Lower lobe of right lung (tissue), 2 donors: ENCODE results near the gene C1orf87. TPM values are rescaled to one million over a fixed set of nuclear protein-coding genes. Genes with fewer than 3 reads are reported as not detected.

Experiments used
- ATAC-seq, 2 donors: fragments of 200-7000 bp; cut with Tn5 transposase; one replicate each; pipeline ENCODE4 v1.9.1; 2020 to 2022; ENCODE audit warnings: mild to moderate bottlenecking in 2 of 2, moderate library complexity in 2 of 2
- DNase-seq: peaks from one replicate; pipeline ENCODE4 v3.0.0-alpha.2; 2020
- H3K27ac ChIP-seq: fragments of 200-600 bp; one replicate; pipeline ENCODE4 v1.8.0; 2022
- H3K27me3 ChIP-seq: fragments of 200-600 bp; one replicate; pipeline ENCODE4 v1.8.0; 2022; ENCODE audit warnings: low read depth
- H3K36me3 ChIP-seq: fragments of 200-600 bp; one replicate; pipeline ENCODE4 v1.8.0; 2022; ENCODE audit warnings: mild to moderate bottlenecking
- H3K4me1 ChIP-seq: fragments of 200-600 bp; one replicate; pipeline ENCODE4 v1.8.0; 2022
- H3K4me3 ChIP-seq: fragments of 200-600 bp; one replicate; pipeline ENCODE4 v1.8.0; 2022; ENCODE audit warnings: mild to moderate bottlenecking
- H3K9me3 ChIP-seq: fragments of 200-600 bp; one replicate; pipeline ENCODE4 v1.8.0; 2022
- intact Hi-C: fragments of 100-400 bp; cut with DNase I; formaldehyde crosslinking; loops from one replicate; pipeline ENCODE4 v1.11.0; 2022
- total RNA-seq: library from RNA; stranded (reverse); fragmentation: NEBNext Ultra II Directional; extraction: Animal tissue kit (Norgen Biotek cat#: 25700); gene quantifications from one replicate; pipeline ENCODE4 v1.2.1, GENCODE V29; 2021
- TF ChIP-seq, protein P1 (sequence below): fragments of 200-600 bp; IDR thresholded peaks from one replicate; pipeline ENCODE4 v1.8.0; 2022; ENCODE audit warnings: antibody characterized with exemption, mild to moderate bottlenecking
- donor health status: DM: no; HTN: yes; CAD: no; lungs with severe emphysema.

Gene C1orf87
- total RNA-seq, 1 donor from 2014 or later = 7.4 TPM

DNA sequence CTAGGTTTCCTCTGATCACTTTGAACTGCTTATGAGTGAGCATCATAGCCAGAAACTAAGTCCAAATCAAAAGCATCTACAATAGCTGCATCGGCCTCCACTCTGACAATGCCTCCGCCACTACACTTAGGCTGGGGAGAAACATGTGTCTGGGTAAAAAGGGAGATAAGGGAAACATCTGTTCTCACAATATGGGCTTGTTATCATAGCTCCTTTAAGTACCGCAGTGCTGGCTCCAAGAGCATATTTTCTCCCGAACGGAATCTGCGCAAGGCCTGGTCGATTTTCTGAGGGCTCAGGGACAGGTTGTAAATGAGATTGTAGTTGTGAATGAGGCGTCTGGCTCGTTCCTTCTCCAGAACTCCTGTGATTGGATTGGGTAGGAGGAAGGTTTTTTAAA, 83.1 kb downstream of the C1orf87 start:
- Histone ChIP-seq H3K4me3 (no peak overlapping the region), H3K9me3 (no peaks in the 10 kb centered on the region), H3K36me3 (no peaks in the 10 kb centered on the region), H3K4me1 (no peaks in the 10 kb centered on the region), H3K27ac (no peak overlapping the region), H3K27me3 (no peaks in the 10 kb centered on the region)
- DNase-seq (no peak), ATAC-seq (no peak)
- TF ChIP-seq, protein P1, sequence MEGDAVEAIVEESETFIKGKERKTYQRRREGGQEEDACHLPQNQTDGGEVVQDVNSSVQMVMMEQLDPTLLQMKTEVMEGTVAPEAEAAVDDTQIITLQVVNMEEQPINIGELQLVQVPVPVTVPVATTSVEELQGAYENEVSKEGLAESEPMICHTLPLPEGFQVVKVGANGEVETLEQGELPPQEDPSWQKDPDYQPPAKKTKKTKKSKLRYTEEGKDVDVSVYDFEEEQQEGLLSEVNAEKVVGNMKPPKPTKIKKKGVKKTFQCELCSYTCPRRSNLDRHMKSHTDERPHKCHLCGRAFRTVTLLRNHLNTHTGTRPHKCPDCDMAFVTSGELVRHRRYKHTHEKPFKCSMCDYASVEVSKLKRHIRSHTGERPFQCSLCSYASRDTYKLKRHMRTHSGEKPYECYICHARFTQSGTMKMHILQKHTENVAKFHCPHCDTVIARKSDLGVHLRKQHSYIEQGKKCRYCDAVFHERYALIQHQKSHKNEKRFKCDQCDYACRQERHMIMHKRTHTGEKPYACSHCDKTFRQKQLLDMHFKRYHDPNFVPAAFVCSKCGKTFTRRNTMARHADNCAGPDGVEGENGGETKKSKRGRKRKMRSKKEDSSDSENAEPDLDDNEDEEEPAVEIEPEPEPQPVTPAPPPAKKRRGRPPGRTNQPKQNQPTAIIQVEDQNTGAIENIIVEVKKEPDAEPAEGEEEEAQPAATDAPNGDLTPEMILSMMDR = no peak
- intact Hi-C loops = no loop called here

DNA sequence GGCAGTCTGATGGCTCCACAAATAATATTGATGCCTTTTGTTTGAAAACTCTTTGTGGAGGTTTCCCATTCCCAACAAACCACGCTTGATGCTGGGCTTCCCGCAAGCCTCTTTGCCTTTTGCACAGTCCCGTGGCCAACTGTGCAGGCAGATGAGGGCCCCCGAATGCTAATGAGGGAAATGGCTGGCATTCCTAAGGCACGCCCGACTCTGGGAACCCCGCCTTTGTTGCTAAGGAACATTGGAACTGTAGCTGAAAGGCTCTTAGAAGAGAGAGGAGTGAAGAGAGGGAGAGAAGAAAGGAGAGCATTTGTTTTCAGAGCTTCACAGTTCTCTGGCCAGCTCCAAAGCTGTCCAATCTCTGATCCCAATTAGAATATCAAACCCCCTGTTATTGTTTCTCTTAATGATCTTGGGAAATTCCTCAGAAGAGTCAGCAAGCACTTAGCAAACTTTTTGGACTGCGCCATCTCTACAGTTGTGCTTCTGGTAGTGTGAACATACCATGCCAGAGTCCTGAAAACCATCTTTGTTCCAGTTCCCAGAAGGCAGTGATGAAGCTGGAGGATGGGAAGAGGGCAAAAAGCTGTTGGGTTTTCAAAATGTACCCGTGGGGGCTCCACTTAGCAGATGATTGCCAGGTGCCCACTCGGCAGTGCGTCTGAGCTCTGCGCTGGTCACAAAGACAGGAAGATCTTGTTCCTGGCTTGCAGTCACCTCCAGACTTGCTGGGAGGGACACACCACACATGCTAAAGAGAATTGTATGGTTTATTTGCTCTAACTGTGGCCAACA, 86.9 kb downstream of the C1orf87 start:
- Histone ChIP-seq H3K27me3 (no peaks in the 10 kb centered on the region), H3K4me3 (no peak overlapping the region), H3K4me1 (no peaks in the 10 kb centered on the region), H3K27ac (no peak overlapping the region), H3K36me3 (no peaks in the 10 kb centered on the region), H3K9me3 (no peaks in the 10 kb centered on the region)
- DNase-seq (no peak), ATAC-seq (no peak)
- intact Hi-C loops = no loop called here
- TF ChIP-seq, protein P1 = no peak

DNA sequence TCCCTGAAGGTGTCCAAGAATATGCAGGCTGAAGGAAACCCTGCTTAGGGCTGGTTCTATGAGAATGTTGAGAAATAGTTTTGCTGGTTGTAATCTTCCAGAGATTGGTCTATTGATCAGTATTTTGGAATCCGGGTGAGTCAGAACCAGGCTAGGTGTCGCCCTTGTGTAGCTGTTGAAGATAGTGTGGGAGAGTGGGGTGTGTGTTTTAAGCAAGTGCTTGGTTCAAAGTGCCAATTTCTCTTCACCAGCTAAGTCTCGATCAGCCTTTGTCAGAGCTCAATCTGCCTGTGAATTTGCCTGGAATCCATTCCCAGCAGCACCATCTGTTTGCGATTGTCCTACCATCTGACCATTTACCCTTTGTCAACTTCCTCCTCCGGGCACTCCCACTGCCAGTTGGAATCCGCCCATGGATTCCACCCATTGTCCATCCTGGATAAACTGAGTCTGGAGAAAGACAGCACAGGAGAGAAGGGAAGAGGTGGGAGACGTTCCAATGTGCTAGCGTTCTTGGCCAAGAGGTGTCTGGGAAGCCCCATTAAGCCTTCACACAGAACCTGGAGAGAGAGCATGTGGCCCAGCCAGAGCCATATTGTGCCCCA, 87.6 kb downstream of the C1orf87 start:
- H3K36me3 ChIP-seq = no peaks in the 10 kb centered on the region
- H3K4me1 ChIP-seq = no peaks in the 10 kb centered on the region
- ATAC-seq (no peak), DNase-seq (no peak)
- H3K27me3 ChIP-seq = no peaks in the 10 kb centered on the region
- intact Hi-C loops = no loop called here
- no peaks in the 10 kb centered on the region for H3K9me3 ChIP-seq
- H3K4me3 ChIP-seq = no peak overlapping the region
- no peak overlapping the region for H3K27ac ChIP-seq
- TF ChIP-seq, protein P1 = no peak

DNA sequence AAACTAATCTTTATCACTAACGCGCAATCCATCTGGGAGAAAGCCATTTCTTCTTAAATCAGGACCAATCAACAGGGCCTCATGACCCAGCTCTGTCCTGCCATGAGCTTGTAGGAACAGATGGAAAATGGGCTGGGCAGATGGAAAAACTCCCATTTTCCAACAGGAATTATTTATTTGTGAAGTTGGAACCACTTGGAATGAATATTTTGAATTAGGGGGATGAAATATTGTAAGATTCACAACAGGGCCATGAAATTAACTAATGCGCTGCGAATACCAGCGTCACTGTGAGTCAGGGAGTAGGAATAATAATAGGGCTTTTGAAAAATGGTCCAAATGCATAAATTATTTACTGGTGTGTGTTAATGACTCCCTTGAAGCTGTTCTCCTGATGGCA, 93.9 kb downstream of the C1orf87 start:
- intact Hi-C loops = no loop called here
- TF ChIP-seq, protein P1 = no peak
- no peaks in the 10 kb centered on the region for H3K36me3 ChIP-seq
- H3K9me3 ChIP-seq = no peaks in the 10 kb centered on the region
- ATAC-seq = no peak
- H3K27me3 ChIP-seq = no peaks in the 10 kb centered on the region
- H3K4me1 ChIP-seq = no peaks in the 10 kb centered on the region
- H3K27ac ChIP-seq = no peak overlapping the region
- DNase-seq = no peak
- no peak overlapping the region for H3K4me3 ChIP-seq

DNA sequence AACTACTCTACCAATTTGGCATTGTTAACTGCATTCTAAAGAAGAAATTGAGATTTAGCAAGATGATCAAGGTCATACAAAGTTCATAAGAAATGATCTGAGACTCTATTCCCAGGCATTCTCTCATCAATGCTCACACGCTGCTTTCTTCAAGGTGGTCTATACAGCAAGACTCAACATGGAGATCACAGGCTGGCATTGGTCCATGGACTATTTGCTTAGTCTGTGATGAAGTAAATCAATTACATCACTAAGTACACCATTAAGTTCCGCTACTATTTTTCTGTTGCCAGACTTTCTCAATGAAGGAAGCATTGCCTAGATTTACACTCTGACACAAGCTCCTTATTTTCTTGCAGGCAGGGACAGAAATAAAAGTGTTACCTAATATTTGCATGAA, 95.1 kb downstream of the C1orf87 start:
- TF ChIP-seq, protein P1 = no peak
- H3K36me3 ChIP-seq = no peaks in the 10 kb centered on the region
- H3K9me3 ChIP-seq = no peaks in the 10 kb centered on the region
- intact Hi-C loops = no loop called here
- ATAC-seq (peak in 1 of 2 donors; percentile 28), DNase-seq (no peak)
- H3K4me1 ChIP-seq = no peaks in the 10 kb centered on the region
- H3K27me3 ChIP-seq = no peaks in the 10 kb centered on the region
- no peak overlapping the region for H3K4me3 ChIP-seq
- H3K27ac ChIP-seq = no peak overlapping the region
